Gastroesophageal sphincter (tissue), 4 donors: ENCODE measurements around the gene AUNIP. TPM values are rescaled to one million over a fixed set of nuclear protein-coding genes. Genes with fewer than 3 reads are reported as not detected.

Experiments
- ATAC-seq: fragments of 150-250 bp; one replicate; pipeline ENCODE4 v1.9.1; 2016; ENCODE audit warnings: mild to moderate bottlenecking, moderate library complexity
- H3K27ac ChIP-seq, 4 donors: fragments of 200-600 bp; sonication (generic) in 3 of 4; 1 replicate in 3 of 4; 2 replicates in 1 of 4; pipeline ENCODE4 v1.5.1; 2016 to 2019
- H3K27me3 ChIP-seq: fragments of 200-600 bp; sonication (generic); one replicate; pipeline ENCODE4 v1.5.1; 2019
- H3K36me3 ChIP-seq, 2 donors: fragments of 200-600 bp; sonication (generic); one replicate each; pipeline ENCODE4 v1.5.1; 2019; ENCODE audit warnings: control low read depth in 1 of 2
- H3K4me1 ChIP-seq, 3 donors: fragments of 200-600 bp; sonication (generic); 1 replicate in 2 of 3; 2 replicates in 1 of 3; pipeline ENCODE4 v1.5.1; 2016 to 2019; ENCODE audit warnings: control low read depth in 2 of 3
- H3K4me3 ChIP-seq, 2 donors: fragments of 200-600 bp; sonication (generic); one replicate each; pipeline ENCODE4 v1.5.1; 2019; ENCODE audit warnings: mild to moderate bottlenecking in 1 of 2, moderate library complexity in 1 of 2
- H3K9me3 ChIP-seq, 3 donors: fragments of 200-600 bp; sonication (generic); one replicate each; pipeline ENCODE4 v1.5.1; 2017 to 2019; ENCODE audit warnings: control low read depth in 2 of 3
- CTCF ChIP-seq, 4 experiments: fragments of 200-600 bp in 2 of 4; fragments of 450-650 bp in 2 of 4; sonication (generic) in 1 of 4; IDR thresholded peaks; one replicate each; pipeline ENCODE4 v1.5.1; 2017 to 2019; ENCODE audit warnings: antibody characterized with exemption in 4 of 4, mild to moderate bottlenecking in 2 of 4, moderate library complexity in 2 of 4
- EP300 ChIP-seq: sonication (generic); formaldehyde crosslinking; IDR thresholded peaks from one replicate; pipeline ENCODE4 v1.6.1; 2017; ENCODE audit warnings: antibody characterized with exemption, mild to moderate bottlenecking
- POLR2A ChIP-seq, 2 donors: fragments of 450-650 bp; IDR thresholded peaks; one replicate each; pipeline ENCODE4 v1.6.1; 2017; ENCODE audit warnings: antibody characterized with exemption in 2 of 2, mild to moderate bottlenecking in 2 of 2, moderate library complexity in 1 of 2
- POLR2AphosphoS5 ChIP-seq: sonication (generic); formaldehyde crosslinking; IDR thresholded peaks from one replicate; pipeline ENCODE4 v1.6.1; 2017; ENCODE audit warnings: antibody characterized with exemption
- WGBS, 2 donors: methylation state at CpG; one replicate each; pipeline ENCODE4 v1.1.5; 2018; ENCODE audit warnings: low coverage in 1 of 2; 5-methylcytosine and 5-hydroxymethylcytosine counted together
- total RNA-seq, 4 donors: library from RNA; depleted of rRNA; stranded (reverse); fragments of >200 nt; gene quantifications; one replicate each; pipeline ENCODE4 v1.1.0, GENCODE V29; 2016

AUNIP gene
- total RNA-seq, 4 donors from 2014 or later = 0.52 to 1.1 TPM; not detected in 2

GRCh38 chr1:25889470-25889869 lies 30.2 kb upstream of the AUNIP start:
- ATAC-seq = no peak
- 75 to 77% methylated on average over 2 to 3 of the region's 3 CpGs for WGBS, 2 donors
- no peaks in the 10 kb centered on the region for H3K36me3 ChIP-seq
- no peaks in the 10 kb centered on the region for H3K27me3 ChIP-seq
- peaks cover 0 to 23% (median 3%) of the 10 kb centered on the region in 3 donors for H3K4me1 ChIP-seq
- H3K27ac ChIP-seq = no peak overlapping the region
- H3K9me3 ChIP-seq = no peaks in the 10 kb centered on the region
- TF ChIP-seq POLR2AphosphoS5 = no peak
- TF ChIP-seq CTCF (IDR thresholded peaks at IDR 0.05) = no peak
- no peak for TF ChIP-seq EP300
- no peak for TF ChIP-seq POLR2A (IDR thresholded peaks at IDR 0.05)
- no peak overlapping the region for H3K4me3 ChIP-seq

GRCh38 chr1:25888426-25888987 lies 29.2 kb upstream of the AUNIP start:
- Histone ChIP-seq H3K27ac (no peak overlapping the region), H3K36me3 (no peaks in the 10 kb centered on the region), H3K4me1 (peaks cover 0 to 23% (median 3%) of the 10 kb centered on the region in 3 donors), H3K9me3 (no peaks in the 10 kb centered on the region), H3K4me3 (no peak overlapping the region), H3K27me3 (no peaks in the 10 kb centered on the region)
- TF ChIP-seq POLR2A (IDR thresholded peaks at IDR 0.05) (no peak), POLR2AphosphoS5 (no peak), CTCF (IDR thresholded peaks at IDR 0.05) (no peak), EP300 (no peak)
- no peak for ATAC-seq
- 66 to 73% methylated on average over 4 to 7 of the region's 7 CpGs for WGBS, 2 donors

- TF ChIP-seq POLR2A (IDR thresholded peaks at IDR 0.05) (no peak), CTCF (IDR thresholded peaks at IDR 0.05) (no peak), EP300 (no peak), POLR2AphosphoS5 (no peak)
- no CpG with 5 or more reads among the region's 1 CpG for WGBS, 2 donors
These were observed 26.3 kb upstream of the AUNIP start for GRCh38 chr1:25885602-25886001.

DNA sequence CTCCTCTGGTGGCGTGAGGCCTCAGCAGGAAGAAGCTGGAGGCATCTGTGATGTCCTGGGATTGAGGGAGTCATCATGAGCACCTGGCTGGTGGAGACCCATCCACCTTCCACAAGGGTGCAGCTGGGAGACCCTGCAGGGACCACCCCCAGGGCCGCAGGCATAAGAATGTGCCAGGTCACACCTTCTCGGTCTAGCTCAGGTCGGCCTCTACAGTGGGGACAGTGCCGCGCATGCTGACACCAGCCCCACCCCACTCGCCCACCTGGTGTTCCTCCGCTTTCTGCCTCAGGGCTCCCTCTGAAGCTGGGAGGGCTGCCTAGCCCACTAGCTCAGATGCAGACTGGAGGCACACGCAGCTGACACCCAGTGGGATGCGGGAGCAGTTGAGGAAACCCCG lies 22.0 kb upstream of the AUNIP start:
- Histone ChIP-seq H3K27ac (no peak overlapping the region), H3K9me3 (no peaks in the 10 kb centered on the region), H3K4me3 (no peak overlapping the region), H3K36me3 (no peaks in the 10 kb centered on the region), H3K27me3 (no peaks in the 10 kb centered on the region), H3K4me1 (peaks cover 0 to 5% (median 0%) of the 10 kb centered on the region in 3 donors)
- WGBS, 2 donors = no CpG with 5 or more reads among the region's 11 CpGs
- TF ChIP-seq POLR2AphosphoS5 (no peak), EP300 (no peak), CTCF (IDR thresholded peaks at IDR 0.05) (no peak), POLR2A (IDR thresholded peaks at IDR 0.05) (no peak)
- ATAC-seq = no peak

More at GRCh38 chr1:25885602-25886001, 26.3 kb upstream of the AUNIP start:
- H3K4me1 ChIP-seq = no peaks in the 10 kb centered on the region
- no peak for ATAC-seq
- no peak overlapping the region for H3K4me3 ChIP-seq
- no peaks in the 10 kb centered on the region for H3K9me3 ChIP-seq
- no peak overlapping the region for H3K27ac ChIP-seq
- no peaks in the 10 kb centered on the region for H3K36me3 ChIP-seq
- no peaks in the 10 kb centered on the region for H3K27me3 ChIP-seq

DNA sequence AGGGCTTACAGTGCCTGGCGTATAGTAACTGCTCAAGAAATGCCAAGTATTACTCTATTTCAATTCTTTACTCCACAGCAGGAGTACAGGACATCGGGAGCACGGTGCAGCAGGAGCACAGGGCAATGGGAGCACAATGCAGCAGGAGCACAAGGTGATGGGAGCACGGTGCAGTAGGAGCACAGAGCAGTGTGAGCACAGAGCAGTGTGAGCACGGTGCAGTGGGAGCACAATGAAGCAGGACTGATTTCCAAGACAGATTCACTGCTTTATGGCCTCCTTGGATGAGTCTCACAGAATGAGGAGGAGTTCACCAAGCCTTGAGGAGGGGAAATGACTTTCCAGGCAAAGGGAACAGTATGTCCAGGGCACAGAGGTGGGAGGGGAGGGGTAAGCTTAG lies 21.3 kb upstream of the AUNIP start:
- Histone ChIP-seq H3K27ac (no peak overlapping the region), H3K36me3 (no peaks in the 10 kb centered on the region), H3K27me3 (no peaks in the 10 kb centered on the region), H3K4me1 (peaks cover 0 to 12% (median 0%) of the 10 kb centered on the region in 3 donors), H3K4me3 (no peak overlapping the region), H3K9me3 (no peaks in the 10 kb centered on the region)
- WGBS, 2 donors = 100% methylated on average over 1 of the region's 5 CpGs; no CpG with 5 or more reads in 1 of the 2 donors
- TF ChIP-seq POLR2A (IDR thresholded peaks at IDR 0.05) (no peak), POLR2AphosphoS5 (no peak), CTCF (IDR thresholded peaks at IDR 0.05) (no peak), EP300 (no peak)
- no peak for ATAC-seq
